Skin of body (tissue), 2 donors: ENCODE results near the gene PCDH8. TPM values are rescaled to one million over a fixed set of nuclear protein-coding genes. Genes with fewer than 3 reads are reported as not detected.

Source experiments
- DNase-seq: peaks from one replicate; lab custom pipeline; 2025; lab: John Stamatoyannopoulos, UW
- total RNA-seq: library from RNA; depleted of rRNA; stranded (reverse); fragments of >200 nt; gene quantifications from one replicate; pipeline ENCODE4 v1.2.3, GENCODE V29; 2014

Gene PCDH8
- total RNA-seq, 1 donor from 2014 or later = 2.7 TPM

- DNase-seq = no peak
Measured at GRCh38 chr13:52851137-52851962, 2.9 kb upstream of the PCDH8 start.

GRCh38 chr13:52850396-52851136 lies 2.1 kb upstream of the PCDH8 start:
- peak; percentile 57 for DNase-seq

- DNase-seq = no peak
Measured at GRCh38 chr13:52850072-52850395, 1.6 kb upstream of the PCDH8 start.

- no peak for DNase-seq
Measured at GRCh38 chr13:52849291-52850071, 1.0 kb upstream of the PCDH8 start.

GRCh38 chr13:52847682-52848432 lies 583 bp downstream of the PCDH8 start:
- DNase-seq = no peak

GRCh38 chr13:52847322-52847681 lies 1.1 kb downstream of the PCDH8 start:
- DNase-seq = no peak

GRCh38 chr13:52846567-52847321 lies 1.7 kb downstream of the PCDH8 start:
- DNase-seq = peak; percentile 25

- no peak for DNase-seq
Measured at GRCh38 chr13:52845766-52846566, 2.5 kb downstream of the PCDH8 start.

- no peak for DNase-seq
Measured at GRCh38 chr13:52845334-52845761, 3.1 kb downstream of the PCDH8 start.

GRCh38 chr13:52844836-52845235 lies 3.6 kb downstream of the PCDH8 start:
- no peak for DNase-seq

- peak; percentile 4 for DNase-seq
Measured at GRCh38 chr13:52842441-52842840, 6.0 kb downstream of the PCDH8 start.

GRCh38 chr13:52840066-52840465 lies 8.4 kb downstream of the PCDH8 start:
- DNase-seq = no peak

GRCh38 chr13:52838433-52839107 lies 9.9 kb downstream of the PCDH8 start:
- no peak for DNase-seq

GRCh38 chr13:52837850-52838249 lies 10.6 kb downstream of the PCDH8 start:
- no peak for DNase-seq

- DNase-seq = no peak
Measured at GRCh38 chr13:52835071-52835839, 13.2 kb downstream of the PCDH8 start.

GRCh38 chr13:52833296-52833875 lies 15.1 kb downstream of the PCDH8 start:
- DNase-seq = no peak

- no peak for DNase-seq
Measured at GRCh38 chr13:52832313-52832712, 16.1 kb downstream of the PCDH8 start.

GRCh38 chr13:52830946-52831345 lies 17.5 kb downstream of the PCDH8 start:
- no peak for DNase-seq
